Activated T-cell treated with anti-CD3 and anti-CD28 coated beads, Interleukin-2, amount 50 U/mL, for 48 hours (primary cell): Measurements from ENCODE around the gene RPA1.
A peak's percentile ranks its signal among the peaks of the same experiment; 100 is the strongest.
"Not testable (repeated sequence)": the region's sequence is repeated elsewhere in the genome, so short reads cannot be mapped to it uniquely, and the experiment has no call there.

Experiments used
- DNase-seq, 2 experiments: peaks; one replicate each; pipeline ENCODE4 v3.0.0-alpha.2; 2020

The RPA1 gene

DNA sequence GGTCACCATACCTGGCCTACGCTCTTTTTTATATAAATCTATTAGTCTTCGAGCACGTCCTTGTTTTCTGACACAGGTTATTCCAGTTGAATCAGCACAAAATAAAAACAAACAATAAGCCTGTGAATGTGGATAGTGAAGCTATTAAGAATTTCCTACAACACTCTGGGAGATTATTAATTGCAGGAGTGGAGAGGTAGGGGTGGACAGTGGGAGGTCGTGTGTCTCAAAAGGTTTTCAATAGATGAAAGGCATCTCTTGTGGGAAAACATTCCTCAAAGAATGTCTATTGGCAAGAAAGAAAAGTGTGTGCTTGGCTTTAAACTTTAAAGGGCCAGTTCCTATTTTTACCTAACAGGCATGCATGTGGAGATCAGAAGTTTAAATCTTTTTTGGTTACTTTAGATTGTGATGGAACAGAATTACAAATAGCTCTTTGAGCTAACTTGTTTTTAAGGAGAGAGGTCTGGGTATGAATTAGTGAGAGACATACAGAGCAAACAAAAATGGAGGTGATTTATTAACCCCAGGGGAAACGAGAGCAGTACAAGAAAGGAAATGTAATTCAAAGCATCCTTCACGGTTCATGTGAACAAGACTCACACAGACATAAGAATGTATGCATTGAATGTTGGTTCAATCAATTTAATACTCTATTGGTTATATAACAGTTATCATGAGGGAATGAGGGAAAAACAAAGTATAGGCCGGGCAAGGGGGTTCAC is 9.1 kb upstream of the RPA1 start:
- DNase-seq: no peak

DNA sequence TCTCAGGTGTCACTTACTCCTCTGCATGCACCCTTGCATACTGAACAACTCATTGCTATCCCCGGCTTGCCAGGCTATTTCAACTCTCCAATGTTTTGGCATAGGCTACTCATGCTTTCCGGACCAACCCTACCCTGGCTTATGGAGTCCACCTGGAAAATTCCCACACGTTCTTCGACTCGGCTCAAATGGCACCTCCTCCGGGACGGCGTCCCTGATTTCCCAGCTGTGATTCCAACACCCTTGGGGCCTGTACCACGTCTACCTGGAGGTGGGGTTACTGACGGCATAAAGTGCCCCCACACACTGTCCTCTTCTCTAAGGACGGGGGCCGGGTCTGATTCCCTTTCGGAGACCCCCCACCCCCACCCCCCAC is 601 bp upstream of the RPA1 start:
- DNase-seq: no peak

DNA sequence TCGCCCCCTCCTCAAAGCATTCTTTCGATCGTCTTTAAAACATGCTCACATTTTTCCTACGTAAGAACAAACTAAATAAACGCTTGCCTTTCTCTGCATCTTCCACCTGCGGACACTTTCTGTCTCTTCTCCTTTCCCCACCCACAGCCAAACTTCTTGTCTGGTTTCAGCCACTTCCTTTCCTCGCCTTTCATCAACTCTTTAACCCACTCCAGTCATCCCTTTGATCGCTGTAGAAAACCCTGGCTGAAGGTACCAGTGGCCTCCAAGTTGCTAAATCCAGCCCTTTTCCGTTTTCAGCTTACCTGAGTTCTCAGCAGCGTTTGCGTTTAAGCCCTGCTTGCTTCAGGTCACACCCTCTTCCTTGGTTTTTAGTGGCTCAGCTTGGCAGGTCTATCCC is 483 bp downstream of the RPA1 start:
- DNase-seq: peak; percentile 44 to 58

DNA sequence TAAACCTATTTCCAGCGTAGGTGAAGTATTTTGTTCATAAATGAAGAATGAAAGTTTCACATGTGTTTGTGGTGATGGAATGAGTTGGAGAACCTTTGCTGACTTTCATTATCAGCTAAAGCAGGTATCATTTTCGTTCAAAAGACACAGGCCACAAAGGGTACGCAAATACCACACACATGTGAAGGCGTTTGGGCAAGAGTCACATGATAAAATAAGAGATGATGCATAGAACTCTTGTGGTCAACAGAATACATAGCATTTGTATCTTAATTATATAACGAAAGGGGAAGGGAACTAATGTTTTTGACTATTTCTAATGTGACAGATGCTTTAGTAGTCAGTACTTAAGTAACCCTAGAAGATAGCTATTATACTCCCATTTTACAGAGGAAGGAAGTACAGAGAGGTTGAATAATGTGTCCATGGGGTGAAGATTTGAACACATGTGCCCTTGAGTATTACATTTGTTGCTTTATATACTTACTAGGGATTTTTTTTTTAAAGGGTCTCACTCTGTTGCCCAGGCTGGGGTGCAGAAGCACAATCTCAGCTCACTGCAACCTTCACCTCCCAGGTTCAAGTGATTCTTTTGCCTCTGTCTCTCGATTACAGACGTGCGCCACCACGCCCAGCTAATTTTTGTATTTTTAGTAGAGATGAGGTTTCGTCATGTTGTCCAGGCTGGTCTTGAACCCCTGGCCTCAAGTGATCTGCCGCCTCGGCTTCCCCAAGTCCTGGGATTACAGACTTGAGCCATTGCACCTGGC is 4.8 kb downstream of the RPA1 start:
- DNase-seq: peak; percentile 29 to 40

DNA sequence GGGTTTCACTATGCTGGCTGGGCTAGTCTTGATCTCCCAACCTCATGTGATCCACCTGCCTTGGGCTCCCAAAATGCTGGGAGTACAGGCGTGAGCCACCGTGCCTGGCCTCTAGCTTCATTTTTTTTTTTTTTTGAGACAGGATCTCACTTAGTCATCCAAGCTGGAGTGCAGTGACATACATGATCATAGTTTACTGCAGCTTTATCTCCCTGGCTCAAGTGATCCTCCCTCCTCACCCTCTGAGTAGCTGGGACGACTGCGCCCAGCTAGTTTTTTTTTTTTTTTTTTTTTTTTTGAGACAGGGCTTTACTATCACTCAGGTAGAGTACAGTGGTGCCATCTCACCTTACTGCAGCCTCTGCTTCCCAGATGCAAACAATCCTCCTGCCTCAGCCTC is 9.7 kb downstream of the RPA1 start:
- DNase-seq: no peak

- no peak for DNase-seq
These were observed 14.1 kb downstream of the RPA1 start for GRCh38 chr17:1843947-1844346.

GRCh38 chr17:1847191-1847590 is 17.4 kb downstream of the RPA1 start:
- no peak for DNase-seq

GRCh38 chr17:1852327-1852726 is 22.5 kb downstream of the RPA1 start:
- DNase-seq: no peak

DNA sequence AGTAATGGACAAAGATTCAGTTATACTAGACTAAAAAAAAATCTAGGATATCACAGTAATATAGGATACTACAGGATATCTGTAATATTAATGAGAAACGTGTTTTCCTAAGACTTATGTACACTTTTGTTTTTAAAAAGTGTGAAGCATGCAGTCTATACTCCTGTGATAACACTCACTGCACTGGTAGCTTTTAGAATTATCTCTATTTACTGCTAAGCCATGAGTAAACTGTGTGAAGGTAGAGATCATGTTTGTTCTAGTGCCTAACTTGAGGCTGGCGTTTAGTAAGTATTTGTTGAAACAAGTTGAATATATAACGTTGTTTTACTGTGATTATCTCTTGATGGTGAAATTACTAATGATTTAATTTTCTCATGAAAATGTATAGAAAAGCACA is 23.9 kb downstream of the RPA1 start:
- DNase-seq: no peak

DNA sequence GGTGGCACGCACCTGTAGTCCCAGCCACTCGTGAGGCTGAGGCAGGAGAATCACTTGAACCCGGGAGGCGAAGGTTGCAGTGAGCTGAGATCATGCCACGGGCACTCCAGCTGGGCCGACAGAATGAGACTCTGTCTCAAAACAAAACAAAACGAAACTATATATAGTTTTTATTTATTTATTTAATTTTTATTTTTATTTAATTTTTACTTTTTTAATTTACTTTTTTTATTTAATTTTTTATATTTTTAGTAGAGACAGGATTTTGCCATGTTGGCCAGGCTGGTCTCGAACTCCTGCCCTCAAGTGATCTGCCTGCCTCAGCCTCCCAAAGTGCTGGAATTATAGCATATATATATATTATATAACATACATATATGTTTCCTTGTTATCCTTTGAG is 26.7 kb downstream of the RPA1 start:
- not testable (repeated sequence) for DNase-seq

- DNase-seq: no peak
These were observed 31.2 kb downstream of the RPA1 start for GRCh38 chr17:1860978-1861377.

DNA sequence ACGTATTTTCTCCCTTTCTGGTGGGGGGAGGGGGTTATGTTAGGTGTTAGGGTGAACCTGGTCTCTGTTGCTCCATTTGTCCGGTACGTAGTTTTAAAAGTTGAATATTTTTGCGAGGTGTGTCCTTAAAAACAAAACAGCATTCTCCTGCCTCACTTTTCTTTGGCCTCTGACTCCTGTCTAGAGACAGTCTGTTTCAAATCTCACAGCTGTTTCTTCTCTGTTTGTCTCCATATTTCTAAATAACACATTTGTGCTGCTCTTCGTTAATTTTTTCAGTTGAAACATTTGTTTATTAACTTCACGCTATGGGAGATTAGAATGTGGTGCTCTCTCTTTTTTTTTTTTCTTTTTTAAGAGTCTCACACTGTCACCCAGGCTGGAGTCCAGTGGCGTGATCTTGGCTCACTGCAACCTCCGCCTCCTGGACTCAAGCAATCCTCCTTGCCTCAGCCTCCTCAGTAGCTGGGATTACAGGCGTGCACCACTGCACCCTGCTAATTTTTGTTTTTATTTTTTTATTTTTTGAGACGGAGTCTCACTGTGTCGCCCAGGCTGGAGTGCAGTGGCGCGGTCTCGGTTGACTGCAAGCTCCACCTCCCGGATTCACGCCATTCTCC is 31.7 kb downstream of the RPA1 start:
- DNase-seq: no peak

GRCh38 chr17:1865252-1866037 is 35.6 kb downstream of the RPA1 start:
- peak; percentile 53 to 61 for DNase-seq

DNA sequence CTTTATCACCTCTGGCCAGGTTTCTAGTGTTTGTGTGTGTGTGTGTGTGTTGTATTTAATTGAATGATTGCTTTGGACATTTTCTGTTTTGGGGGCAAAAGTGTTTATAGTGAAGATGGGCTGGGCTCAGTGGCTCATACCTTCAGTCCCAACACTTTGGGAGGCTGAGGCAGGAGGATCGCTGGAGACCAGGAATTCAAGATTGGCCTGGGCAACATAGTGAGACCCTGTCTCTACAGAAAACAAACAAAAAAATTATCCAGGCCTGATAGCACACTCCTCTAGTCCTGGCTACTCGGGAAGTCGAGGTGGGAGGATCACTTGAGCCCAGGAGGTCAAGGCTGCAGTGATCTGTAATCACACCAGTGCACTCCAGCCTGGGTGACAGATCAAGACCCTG is 37.5 kb downstream of the RPA1 start:
- no peak for DNase-seq

DNA sequence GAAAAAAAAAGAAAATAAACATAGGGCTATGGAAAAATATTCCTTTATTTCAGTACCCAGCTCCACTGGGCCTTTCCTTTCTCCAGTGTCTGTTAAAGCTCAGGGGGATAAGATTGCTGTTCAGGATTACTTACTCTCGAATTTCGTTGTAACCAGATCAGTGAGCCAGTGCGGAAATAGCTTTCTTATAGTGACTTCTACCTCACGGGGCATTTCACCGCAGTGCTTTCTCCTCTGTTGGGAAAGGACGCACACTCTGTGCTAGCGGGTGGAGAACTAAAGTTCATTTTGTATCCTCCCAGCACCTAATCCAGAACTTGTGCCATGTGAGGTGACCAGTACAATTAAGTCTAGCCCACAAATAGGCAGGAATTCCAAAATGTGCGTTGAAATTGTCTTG is 38.3 kb downstream of the RPA1 start:
- no peak for DNase-seq

DNA sequence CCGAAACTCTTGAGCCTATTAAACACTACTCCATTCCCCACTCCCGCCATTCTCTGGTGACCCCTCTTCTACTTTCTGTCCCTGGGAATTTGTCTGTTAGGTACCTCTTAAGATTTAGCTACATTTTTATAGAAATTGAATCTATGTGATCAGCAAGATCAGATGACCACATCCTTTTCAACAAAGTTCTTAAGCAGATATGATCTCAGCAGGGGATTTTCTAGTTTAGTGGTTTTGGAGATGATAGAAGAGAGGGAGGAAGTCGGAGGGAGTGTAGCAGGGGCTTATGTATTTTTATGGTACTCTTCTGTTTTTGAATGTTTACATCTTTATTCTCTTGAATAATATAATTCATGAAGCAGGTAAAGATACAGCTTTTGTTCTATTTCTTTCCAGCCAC is 40.8 kb downstream of the RPA1 start:
- DNase-seq: no peak

DNA sequence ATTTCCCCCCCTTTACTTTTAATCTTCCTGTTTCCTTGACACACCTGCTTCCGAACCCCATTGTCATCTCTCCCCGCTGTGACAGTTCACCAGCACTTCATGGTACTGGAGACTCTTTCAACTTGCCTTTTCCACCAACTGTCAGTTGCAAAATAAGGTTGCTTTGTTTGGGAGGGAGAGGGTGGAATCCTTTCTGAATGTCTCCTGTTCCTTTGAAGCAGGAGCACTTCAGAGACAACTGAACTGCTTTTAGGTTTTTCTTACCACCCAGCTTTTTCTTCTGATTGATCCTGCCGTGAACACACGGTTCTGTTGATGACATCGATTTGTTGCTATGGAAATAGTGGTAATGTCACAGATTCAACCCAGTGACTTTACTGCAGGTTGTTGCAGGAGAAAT is 42.0 kb downstream of the RPA1 start:
- DNase-seq: no peak

DNA sequence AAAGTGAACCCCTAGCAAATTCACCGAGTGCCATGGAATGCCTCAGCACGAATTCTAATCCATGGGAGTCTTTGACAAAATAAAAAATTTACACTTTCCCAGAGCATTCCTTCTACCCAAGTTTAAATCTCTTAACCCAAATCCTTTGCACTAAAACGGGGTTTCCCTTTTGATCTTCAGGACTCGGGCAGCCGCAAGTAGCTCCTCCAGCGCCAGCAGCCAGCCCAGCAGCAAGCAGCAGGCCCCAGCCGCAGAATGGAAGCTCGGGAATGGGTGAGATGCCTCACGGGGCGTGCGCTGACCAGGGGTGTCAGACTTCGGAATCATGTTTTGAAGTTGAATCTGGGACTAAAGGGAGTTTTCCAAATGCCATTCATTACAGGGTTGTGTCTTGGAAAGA is 42.4 kb downstream of the RPA1 start:
- no peak for DNase-seq

DNA sequence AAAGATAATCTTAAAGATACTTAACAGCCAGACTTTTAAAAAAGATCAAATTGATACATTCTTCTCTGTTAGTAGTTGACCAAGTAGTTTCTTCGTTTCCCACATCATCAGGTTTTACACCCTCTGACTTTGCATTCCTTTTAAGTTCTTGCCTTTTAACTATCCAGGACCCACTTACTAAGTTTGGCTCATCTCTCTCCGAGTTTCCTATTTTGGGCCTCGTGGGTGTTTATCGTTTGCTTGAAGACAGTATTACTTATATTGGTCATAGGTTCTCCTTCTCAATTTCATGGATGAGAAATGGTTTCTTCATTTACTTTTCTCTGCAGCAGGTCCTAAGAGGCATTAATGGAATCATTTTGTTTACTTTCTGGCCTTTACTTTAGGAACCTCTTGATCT is 43.2 kb downstream of the RPA1 start:
- DNase-seq: no peak

- peak in 1 of 2 experiments; percentile 28 for DNase-seq
These were observed 43.6 kb downstream of the RPA1 start for GRCh38 chr17:1873418-1873817.

- no peak for DNase-seq
These were observed 45.8 kb downstream of the RPA1 start for GRCh38 chr17:1875597-1875996.

DNA sequence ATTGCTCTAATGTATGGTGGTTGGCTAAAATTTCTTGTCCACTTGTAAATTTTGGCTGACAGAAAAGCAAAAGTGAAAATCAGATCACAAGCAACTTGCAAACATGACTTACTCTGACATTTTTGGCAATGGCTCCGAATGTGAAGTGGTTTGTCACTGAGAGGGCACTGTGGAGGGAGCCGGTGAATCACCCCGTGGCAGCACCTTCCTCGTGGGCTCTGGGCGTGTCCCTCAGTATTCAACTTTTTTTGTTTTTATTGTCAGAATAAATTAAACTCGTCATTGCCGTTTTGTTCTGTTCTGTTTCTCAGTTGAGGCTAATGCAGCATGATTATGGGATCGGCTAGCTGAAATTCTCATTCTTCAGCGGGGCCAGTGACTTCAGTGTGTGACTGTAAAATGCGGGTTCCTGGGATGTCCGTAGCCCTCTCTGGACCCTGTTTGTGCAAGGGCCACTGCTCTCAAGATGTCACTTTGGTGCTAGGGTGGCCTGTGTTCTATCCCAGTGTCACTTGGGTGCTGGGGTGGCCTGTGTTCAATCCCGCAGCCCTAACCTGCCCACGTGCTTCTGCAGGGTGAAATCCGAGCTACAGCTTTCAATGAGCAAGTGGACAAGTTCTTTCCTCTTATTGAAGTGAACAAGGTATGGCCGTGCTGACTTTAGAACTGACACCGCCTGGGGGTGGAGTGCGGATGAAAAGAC is 48.8 kb downstream of the RPA1 start:
- no peak for DNase-seq
